ENCODE measurements around the gene UPK1A. TPM values are rescaled to one million over a fixed set of nuclear protein-coding genes. Genes with fewer than 3 reads are reported as not detected.

Gene UPK1A
- total and polyA plus RNA-seq, 8 donors: 0.18 to 0.48 (median 0.30) TPM; not detected in 4

DNA sequence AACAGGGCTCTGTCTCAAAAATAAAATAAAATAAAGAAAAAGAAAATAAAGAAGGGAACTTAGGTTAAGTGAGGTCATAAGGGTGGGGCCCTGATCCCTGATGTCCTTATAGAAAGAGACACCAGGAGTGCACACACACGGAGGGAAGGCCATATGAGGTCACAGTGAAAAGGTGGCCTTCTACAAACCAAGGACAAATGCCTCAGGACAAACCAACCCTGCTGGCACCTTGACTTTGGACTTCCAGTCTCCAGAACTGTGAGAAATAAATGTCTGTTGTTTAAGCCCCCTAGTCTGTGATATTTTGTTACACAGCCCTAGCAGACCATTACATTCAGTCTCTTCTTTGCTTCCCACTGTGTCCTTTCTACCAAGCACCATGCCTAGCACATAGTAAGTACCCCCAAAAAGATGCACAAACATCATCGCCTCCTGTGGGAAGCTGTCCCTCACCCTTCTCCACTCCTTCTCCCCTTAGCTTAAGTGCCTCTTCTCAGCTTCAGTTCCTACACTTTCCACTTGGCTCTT is 29.6 kb downstream of the UPK1A start:
- Histone ChIP-seq H3K9me3 (no peaks in the 10 kb centered on the region), H3K36me3 (no peaks in the 10 kb centered on the region), H3K4me3 (no peak overlapping the region), H3K27ac (no peak overlapping the region), H3K4me1 (no peaks in the 10 kb centered on the region), H3K27me3 (no peaks in the 10 kb centered on the region)
- intact Hi-C loops (cut with DNase I): no loop called here
- ATAC-seq: no peak
- DNase-seq: no peak
- TF ChIP-seq, protein P1, sequence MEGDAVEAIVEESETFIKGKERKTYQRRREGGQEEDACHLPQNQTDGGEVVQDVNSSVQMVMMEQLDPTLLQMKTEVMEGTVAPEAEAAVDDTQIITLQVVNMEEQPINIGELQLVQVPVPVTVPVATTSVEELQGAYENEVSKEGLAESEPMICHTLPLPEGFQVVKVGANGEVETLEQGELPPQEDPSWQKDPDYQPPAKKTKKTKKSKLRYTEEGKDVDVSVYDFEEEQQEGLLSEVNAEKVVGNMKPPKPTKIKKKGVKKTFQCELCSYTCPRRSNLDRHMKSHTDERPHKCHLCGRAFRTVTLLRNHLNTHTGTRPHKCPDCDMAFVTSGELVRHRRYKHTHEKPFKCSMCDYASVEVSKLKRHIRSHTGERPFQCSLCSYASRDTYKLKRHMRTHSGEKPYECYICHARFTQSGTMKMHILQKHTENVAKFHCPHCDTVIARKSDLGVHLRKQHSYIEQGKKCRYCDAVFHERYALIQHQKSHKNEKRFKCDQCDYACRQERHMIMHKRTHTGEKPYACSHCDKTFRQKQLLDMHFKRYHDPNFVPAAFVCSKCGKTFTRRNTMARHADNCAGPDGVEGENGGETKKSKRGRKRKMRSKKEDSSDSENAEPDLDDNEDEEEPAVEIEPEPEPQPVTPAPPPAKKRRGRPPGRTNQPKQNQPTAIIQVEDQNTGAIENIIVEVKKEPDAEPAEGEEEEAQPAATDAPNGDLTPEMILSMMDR (IDR thresholded peaks at IDR 0.05): no peak

DNA sequence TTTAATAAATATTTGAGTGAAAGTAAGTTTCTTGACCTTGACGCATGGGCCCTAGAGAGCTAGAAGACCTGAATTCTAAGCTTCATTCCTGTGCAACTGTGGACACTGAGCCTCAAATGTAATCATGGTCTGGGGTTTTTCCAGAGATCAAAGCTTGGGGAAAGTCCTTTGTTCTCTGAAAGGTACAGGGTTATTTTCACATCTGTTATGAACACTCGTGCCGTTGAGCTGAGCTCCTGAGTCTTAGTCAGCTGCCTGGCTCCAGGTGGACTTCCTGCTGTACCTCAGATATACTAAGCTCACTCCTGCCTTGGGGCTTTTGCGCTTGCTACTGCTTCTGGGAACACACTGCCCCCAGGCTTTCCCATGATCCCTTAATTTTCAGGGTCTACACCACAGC is 30.5 kb downstream of the UPK1A start:
- H3K4me1 ChIP-seq: peaks cover 0 to 2% of the 10 kb centered on the region in 2 donors
- no peaks in the 10 kb centered on the region for H3K9me3 ChIP-seq
- H3K36me3 ChIP-seq: no peaks in the 10 kb centered on the region
- no peak overlapping the region for H3K4me3 ChIP-seq
- TF ChIP-seq, protein P1 (IDR thresholded peaks at IDR 0.05): no peak
- H3K27me3 ChIP-seq: peaks cover 0 to 2% of the 10 kb centered on the region in 2 donors
- no peak for DNase-seq
- no peak for ATAC-seq
- intact Hi-C loops (cut with DNase I): no loop called here
- no peak overlapping the region for H3K27ac ChIP-seq

DNA sequence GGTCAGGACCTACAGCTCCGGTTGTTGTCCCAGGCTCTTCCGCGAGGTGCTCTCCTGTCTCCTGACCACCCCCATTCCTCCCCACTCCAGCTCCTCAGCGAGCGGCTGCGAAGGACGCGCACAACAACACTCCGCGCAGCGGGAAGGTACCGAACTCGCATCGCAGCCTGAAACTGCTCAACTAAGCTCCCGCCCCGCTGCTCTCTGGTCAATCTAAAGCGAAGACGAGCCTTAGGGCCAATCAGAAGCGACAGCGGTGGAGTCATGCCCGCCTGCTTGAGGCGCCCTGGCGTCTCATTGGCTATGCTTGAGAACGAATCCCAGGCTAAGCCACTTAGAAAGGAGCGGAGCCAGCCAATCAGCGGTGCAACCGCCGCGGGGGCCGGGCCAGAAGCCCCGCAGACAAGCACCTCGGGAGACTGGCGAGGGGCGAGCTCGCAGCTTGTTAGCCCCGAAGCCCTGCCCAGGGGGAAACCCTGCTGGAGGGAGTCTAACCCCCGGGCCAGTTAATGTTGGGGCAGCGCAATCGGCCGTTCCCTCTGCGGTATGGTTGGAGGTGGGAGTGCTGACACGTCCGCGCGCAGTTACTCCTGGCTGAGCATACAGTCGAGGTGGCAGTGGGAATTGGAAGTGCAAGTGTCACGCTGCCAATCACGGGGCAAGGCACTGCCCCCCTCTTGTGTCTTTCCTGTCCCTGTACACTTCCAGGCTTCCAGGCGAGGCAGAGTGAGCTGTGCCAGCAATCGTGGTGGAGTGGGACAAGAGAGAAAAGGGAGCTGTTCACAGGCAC is 36.1 kb downstream of the UPK1A start:
- DNase-seq (peak; percentile 92 to 98 (median 96)), ATAC-seq (peak; percentile 99)
- Histone ChIP-seq H3K27ac (peak overlapping the region in 1 of 2 donors; percentile 50), H3K9me3 (no peaks in the 10 kb centered on the region), H3K36me3 (no peaks in the 10 kb centered on the region), H3K27me3 (peaks cover 0 to 56% of the 10 kb centered on the region in 2 donors), H3K4me3 (peak overlapping the region; percentile 52 to 57), H3K4me1 (peaks cover 0 to 17% of the 10 kb centered on the region in 2 donors)
- TF ChIP-seq, protein P1 (IDR thresholded peaks at IDR 0.05): no peak
- intact Hi-C loops (cut with DNase I): no loop called here

DNA sequence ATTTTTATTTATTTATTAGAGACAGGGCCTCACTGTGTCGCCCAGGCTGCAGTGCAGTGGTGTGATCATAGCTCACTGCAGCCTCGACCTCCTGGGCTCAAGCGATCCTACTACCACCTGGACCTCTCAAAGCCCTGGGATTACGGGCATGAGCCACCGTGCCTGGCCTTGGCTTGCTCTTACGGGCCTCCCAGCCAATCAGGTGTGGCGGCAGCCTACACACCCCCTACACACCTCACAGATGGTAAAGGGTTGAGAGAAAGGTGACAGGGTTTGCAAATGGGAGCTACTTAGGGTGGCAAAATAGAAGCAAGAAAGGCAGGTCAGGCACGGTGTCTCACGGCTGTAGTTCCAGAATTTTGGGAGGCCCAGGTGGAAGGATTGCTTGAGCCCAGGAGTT is 37.0 kb downstream of the UPK1A start:
- H3K27me3 ChIP-seq: peaks cover 0 to 65% of the 10 kb centered on the region in 2 donors
- H3K9me3 ChIP-seq: no peaks in the 10 kb centered on the region
- intact Hi-C loops (cut with DNase I): no loop called here
- H3K4me3 ChIP-seq: peak overlapping the region in 1 of 2 donors; percentile 57
- no peak overlapping the region for H3K27ac ChIP-seq
- H3K4me1 ChIP-seq: peaks cover 0 to 17% of the 10 kb centered on the region in 2 donors
- TF ChIP-seq, protein P1 (IDR thresholded peaks at IDR 0.05): no peak
- no peaks in the 10 kb centered on the region for H3K36me3 ChIP-seq
- DNase-seq (no peak), ATAC-seq (no peak)

DNA sequence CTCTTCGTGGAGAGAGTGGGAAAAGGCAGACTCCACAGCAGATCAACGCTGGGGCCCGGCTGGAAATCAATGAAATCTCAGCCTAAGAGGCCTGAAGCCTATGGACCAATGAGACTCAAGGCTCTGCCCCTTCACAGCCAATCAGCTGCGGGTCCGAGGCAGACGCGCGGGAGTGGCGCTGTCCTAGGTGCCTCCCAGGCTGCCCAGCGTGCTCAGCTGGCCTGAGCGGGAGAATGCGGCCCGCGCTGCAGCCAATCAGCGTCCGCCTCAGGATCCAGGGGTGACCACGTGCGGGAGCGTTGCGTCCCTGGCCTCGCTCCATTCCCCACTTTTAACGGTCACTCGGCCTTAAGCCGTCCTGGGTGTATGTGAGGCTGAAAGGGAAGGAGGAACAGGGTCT is 37.9 kb downstream of the UPK1A start, which contains the start of gene ZBTB32:
Gene ZBTB32, plus strand, starts transcription at position 341 of the 400 bp plus-strand sequence. CDS start 10,069 bp downstream, outside the sequence.
- H3K27ac ChIP-seq: no peak within 1 kb of the TSS
- peaks cover 0 to 17% of the 10 kb centered on the region in 2 donors for H3K4me1 ChIP-seq
- peaks cover 0 to 72% of the 10 kb centered on the region in 2 donors for H3K27me3 ChIP-seq
- ATAC-seq (peak; percentile 17), DNase-seq (peak in 1 of 4 donors; percentile 53)
- no peaks in the 10 kb centered on the region for H3K36me3 ChIP-seq
- TF ChIP-seq, protein P1 (IDR thresholded peaks at IDR 0.05): no peak
- no peak within 1 kb of the TSS for H3K4me3 ChIP-seq
- H3K9me3 ChIP-seq: no peaks in the 10 kb centered on the region
- intact Hi-C loops (cut with DNase I): no loop called here
